SH-SY5Y (cell line): ENCODE data around the gene CHRM5.

Experiments
- GATA2 ChIP-seq: IDR thresholded peaks from 2 replicates; pipeline ENCODE4 v1.6.1; 2011; ENCODE audit warnings: mild to moderate bottlenecking, low read depth, low read length
- GATA3 ChIP-seq: IDR thresholded peaks from 2 replicates; pipeline ENCODE4 v1.6.1; 2011; ENCODE audit warnings: low read depth, mild to moderate bottlenecking, low read length, moderate library complexity

CHRM5 gene

DNA sequence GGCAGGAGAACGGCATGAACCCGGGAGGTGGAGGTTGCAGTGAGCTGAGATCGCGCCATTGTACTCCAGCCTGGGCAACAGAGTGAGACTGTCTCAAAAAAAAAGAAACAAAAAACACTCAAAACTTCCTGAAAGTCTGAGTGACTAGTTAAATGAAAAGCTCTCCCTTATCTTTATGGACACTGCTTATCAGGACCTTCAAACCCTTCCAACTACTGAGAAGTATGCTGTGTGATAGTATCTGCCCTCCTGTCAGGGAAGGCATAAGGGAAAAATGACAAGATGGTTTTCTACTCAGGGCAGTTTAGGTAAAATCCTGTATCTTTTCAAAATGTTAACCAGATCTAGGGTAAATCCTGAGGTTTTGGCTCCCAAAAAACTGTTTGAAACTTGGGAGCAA, 111.6 kb downstream of the CHRM5 start:
- no peak for TF ChIP-seq GATA2
- no peak for TF ChIP-seq GATA3

DNA sequence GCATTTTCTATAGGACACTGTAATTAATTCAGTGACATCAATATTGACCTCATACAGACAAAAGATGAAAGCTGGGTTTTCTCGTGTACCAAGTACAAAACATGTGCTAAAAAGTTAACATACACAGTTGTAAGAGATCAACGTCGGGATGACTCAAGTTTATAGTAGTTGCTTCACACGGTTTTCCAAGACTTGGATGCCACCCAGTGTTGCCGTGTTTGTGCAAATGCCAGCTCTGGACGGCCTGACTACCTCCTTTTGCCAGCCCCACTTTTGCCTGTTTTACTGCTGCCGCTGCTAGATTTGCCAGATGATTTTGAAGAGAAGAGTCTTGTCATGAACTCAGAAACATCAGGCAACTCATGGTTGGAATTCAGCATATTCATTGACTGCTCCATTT, 115.8 kb downstream of the CHRM5 start:
- TF ChIP-seq GATA2 (no peak), GATA3 (no peak)

DNA sequence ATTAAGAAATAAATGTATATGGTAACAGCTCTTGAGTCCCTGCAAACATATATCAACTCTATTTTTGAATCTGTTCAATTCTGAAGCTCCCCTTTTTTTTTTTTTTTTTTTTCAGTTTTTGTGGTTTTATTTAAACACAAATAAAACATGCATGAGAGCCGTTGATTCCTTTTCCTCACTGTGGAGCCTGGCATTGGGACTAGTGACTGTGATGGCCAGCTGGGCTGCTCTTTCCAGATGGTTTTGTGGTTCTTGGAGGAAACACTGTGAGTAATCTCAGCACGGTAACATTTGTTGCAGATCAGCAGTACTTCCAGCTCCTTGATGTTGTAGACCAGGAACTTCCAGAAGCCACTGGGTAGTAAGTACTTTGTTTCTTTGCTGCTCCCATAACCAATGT, 117.4 kb downstream of the CHRM5 start:
- no peak for TF ChIP-seq GATA2
- TF ChIP-seq GATA3, result no peak

DNA sequence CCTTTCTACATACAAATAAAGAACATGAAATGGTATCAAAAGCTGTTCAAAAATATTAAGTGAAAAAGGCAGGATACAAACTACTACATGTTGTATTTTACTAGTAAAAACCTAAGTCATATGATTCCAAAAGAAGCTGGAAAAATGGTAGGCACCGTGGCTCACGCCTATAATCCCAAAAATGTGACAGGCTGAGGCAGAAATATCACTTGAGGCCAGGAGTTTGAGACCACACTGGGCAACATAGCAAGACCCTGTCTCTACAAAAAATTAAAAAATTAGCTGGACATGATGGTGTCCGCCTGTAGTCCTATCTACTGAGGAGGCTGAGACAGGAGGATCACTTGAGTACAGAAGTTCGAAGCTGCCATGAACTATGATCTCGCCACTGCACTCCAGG, 131.6 kb downstream of the CHRM5 start:
- TF ChIP-seq GATA2 (no peak), GATA3 (no peak)

- TF ChIP-seq GATA2, result no peak
- TF ChIP-seq GATA3, result no peak
Observed at GRCh38 chr15:34101366-34102174, 133.3 kb downstream of the CHRM5 start, which contains the start of the genes EMC7 and PGBD4. Gene EMC7 (minus strand): TSS chr15:34101862. CDS start chr15:34101839, 23 bp downstream. Gene PGBD4 (plus strand): TSS chr15:34102083. CDS start chr15:34102532, 449 bp downstream.

GRCh38 chr15:34102175-34102925, 134.1 kb downstream of the CHRM5 start:
- TF ChIP-seq GATA2, result peak; percentile 12; the same call in 1 of the 2 replicates
- TF ChIP-seq GATA3, result no peak

DNA sequence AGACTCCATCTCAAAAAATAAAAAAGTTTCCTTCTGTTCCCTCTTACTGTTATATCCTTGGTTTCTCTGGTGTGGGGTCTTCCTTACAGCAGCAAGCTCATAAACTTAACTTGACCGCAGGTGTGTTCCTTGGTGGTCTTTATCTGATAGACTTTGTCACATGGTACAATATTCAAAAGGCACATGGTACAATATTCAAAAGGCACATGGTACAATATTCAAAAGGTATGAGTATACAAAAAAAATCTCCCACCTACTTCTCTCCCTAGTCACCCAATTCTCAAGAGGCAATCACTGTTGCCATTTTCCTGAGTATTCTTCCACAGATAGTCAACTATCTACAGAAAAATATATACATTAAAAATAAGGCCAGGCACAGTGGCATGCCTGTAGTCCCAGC, 138.1 kb downstream of the CHRM5 start:
- no peak for TF ChIP-seq GATA2
- no peak for TF ChIP-seq GATA3

DNA sequence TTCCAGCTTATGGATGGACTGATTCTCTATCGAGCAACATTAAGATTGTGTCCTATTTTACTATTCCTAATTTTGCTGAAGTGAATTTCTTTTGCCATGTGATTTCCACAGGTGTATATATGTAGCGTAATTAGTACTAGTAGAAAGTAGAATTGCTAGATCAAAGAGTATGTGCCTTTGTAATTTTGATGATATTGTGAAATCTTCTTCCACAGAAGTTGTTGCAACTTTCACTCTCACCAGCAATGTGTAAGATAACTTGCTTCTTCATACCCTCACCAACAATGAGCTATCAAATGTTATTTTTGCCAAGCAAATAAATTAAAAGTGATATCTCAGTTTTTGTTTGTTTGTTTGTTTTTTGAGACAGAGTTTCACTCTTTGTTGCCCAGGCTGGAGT, 139.0 kb downstream of the CHRM5 start:
- TF ChIP-seq GATA3 (no peak), GATA2 (no peak)

DNA sequence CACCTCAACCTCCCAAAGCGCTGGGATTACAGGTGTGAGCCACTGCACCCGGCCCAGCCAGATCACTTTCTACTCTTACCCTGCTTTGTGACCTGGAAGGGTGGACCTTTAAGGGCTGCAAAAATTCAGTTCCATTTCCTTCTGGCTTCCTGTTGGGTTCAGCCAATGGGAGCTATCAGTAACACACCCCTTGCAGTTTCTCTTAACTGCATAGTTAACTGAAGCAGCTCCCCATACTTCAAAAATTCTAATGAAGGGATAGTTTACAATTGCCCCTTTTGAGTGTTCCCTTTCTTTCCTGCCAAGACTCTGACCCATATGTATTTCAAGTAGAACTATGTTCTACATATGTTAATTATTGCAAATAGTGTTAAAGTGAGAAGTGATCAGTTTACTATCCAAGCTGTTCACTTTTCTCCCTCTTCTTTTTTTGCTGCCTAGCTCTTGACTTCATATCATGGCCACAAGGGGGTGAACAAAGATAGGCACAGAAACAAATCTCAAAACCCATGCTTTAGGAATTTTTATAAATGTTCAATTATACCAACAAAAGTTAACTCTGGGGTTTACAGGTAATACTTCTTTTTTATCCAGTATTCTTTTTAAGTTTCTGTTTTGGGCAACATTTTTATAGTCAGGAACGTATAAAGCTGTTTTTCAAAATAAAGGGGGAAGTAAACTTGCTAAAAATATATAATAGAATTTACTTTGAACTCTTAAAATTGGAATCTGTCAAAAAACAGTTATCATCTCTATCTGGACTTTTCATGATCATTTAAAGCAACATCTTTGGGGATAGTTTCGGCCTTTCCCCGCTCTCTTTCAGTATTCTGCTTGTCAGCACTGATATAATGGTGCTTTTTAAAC, 141.7 kb downstream of the CHRM5 start:
- TF ChIP-seq GATA2 (no peak), GATA3 (no peak)

DNA sequence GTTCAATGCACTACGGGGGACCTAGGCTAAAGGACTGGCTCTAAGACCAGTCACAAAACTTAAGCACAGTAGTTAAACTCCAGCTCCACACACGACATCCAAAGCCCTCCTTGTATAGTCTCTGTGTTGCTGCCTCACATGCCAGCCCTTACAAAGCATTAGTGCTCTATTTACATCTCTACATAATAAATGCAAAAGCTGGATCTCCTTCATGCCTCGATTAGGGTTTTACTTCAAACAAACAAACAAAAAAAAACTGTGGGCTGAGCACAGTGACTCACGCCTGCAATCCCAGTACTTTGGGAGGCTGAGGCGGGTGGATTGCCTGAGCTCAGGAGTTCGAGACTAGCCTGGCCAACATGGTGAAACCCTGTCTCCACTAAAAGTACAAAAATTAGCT, 143.2 kb downstream of the CHRM5 start:
- TF ChIP-seq GATA3 (no peak), GATA2 (no peak)

DNA sequence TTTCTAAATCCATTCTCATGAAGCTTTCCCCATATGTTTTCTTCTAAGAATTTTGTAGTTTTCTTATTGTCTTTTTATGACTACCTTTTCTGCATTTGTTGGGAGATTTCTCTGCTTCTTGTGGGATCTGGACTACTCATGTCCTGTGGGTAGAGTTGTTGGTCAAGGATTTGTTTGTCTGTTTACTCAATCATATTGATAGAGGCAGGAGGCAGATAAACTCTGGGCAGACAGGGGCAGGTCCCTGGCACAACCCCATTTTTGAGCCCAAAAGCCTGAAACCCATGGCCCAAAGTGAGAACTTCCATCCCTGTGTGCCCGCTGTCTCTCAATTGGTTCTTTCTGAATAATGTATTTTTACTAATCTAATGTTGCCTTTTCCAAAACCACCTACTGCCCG, 145.9 kb downstream of the CHRM5 start:
- TF ChIP-seq GATA3, result no peak
- no peak for TF ChIP-seq GATA2

- TF ChIP-seq GATA3, result no peak
- TF ChIP-seq GATA2, result no peak
Observed at GRCh38 chr15:34114739-34115138, 146.4 kb downstream of the CHRM5 start.

- TF ChIP-seq GATA3 (no peak), GATA2 (no peak)
Observed at GRCh38 chr15:34116620-34117019, 148.3 kb downstream of the CHRM5 start.
